PFSK-1 (cell line): Measurements from ENCODE around the gene IL22RA2.

Experiments used
- FOXP2 ChIP-seq: optimal IDR thresholded peaks from 2 replicates; pipeline ENCODE3; 2011; ENCODE audit warnings: borderline replicate concordance, control low read depth, inconsistent platforms; ENCODE audit not compliant: insufficient read depth; ENCODE audit errors: extremely low read length, extremely low read depth
- POLR2AphosphoS5 ChIP-seq: IDR thresholded peaks from 2 replicates; pipeline ENCODE4 v1.6.1; 2012; ENCODE audit warnings: low read depth, mild to moderate bottlenecking, control low read depth, low read length, moderate library complexity
- SIN3A ChIP-seq: IDR thresholded peaks from 2 replicates; pipeline ENCODE4 v1.6.1; 2012; ENCODE audit warnings: mild to moderate bottlenecking, low read length, moderate library complexity, borderline replicate concordance; ENCODE audit not compliant: insufficient read depth
- TAF1 ChIP-seq: IDR thresholded peaks from 2 replicates; pipeline ENCODE4 v1.6.1; 2012; ENCODE audit warnings: low read length, control low read depth, borderline replicate concordance; ENCODE audit not compliant: insufficient read depth
- TF ChIP-seq, protein P1 (sequence below), 2 experiments: IDR thresholded peaks; 2 replicates each; pipeline versions ENCODE4 v1.6.1 to v1.8.0; 2011 to 2012; ENCODE audit warnings: low read depth in 2 of 2, low read length in 2 of 2, control low read depth in 1 of 2, inconsistent platforms in 1 of 2, mild to moderate bottlenecking in 1 of 2, moderate library complexity in 1 of 2; ENCODE audit not compliant: insufficient read depth in 1 of 2

DNA sequence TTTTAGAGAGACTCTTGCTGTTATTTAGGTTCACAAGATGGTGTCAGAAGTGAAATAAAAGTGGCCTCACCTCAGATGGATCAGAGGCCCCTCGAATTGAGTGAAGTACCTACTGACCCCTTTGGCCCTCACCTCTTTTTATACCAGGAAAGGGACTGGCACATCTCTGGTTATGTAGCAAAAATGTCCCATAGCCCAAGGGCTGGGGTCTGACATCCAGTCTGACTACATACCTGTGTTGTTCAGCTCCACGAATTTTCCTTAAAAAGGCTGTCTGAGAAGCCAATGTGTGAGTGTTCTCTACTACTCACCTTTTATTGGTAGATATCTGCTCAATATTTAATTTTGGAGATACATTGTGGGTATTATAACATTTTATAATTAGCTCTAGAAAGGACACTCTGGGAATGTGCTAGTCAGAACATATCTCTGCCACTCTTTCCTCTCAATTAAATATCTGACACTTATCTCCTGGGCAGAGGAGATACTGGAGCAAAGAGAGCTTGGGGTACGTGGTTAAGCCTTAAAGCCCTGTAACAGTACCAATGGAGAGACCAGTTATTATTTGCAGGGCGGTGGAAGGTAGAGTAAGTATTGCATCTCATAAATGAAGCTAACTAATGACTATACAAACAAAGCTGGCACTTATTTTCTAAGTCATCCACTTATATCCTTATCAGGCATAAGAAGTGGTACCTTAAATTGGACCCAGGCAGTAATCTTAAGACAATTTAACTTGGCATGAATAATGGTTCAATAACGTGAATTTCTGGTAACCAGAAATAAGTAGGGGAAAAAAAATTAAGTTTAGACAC, 20.0 kb upstream of the IL22RA2 start:
- TF ChIP-seq SIN3A (no peak), POLR2AphosphoS5 (no peak), TAF1 (no peak), FOXP2 (no peak)
- TF ChIP-seq, protein P1, sequence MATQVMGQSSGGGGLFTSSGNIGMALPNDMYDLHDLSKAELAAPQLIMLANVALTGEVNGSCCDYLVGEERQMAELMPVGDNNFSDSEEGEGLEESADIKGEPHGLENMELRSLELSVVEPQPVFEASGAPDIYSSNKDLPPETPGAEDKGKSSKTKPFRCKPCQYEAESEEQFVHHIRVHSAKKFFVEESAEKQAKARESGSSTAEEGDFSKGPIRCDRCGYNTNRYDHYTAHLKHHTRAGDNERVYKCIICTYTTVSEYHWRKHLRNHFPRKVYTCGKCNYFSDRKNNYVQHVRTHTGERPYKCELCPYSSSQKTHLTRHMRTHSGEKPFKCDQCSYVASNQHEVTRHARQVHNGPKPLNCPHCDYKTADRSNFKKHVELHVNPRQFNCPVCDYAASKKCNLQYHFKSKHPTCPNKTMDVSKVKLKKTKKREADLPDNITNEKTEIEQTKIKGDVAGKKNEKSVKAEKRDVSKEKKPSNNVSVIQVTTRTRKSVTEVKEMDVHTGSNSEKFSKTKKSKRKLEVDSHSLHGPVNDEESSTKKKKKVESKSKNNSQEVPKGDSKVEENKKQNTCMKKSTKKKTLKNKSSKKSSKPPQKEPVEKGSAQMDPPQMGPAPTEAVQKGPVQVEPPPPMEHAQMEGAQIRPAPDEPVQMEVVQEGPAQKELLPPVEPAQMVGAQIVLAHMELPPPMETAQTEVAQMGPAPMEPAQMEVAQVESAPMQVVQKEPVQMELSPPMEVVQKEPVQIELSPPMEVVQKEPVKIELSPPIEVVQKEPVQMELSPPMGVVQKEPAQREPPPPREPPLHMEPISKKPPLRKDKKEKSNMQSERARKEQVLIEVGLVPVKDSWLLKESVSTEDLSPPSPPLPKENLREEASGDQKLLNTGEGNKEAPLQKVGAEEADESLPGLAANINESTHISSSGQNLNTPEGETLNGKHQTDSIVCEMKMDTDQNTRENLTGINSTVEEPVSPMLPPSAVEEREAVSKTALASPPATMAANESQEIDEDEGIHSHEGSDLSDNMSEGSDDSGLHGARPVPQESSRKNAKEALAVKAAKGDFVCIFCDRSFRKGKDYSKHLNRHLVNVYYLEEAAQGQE (IDR thresholded peaks at IDR 0.05; ENCODE audit: insufficient read depth in 1 of 2, low read depth in 2 of 2, low read length in 2 of 2), result no peak
